ENCODE results near the gene SSX5. TPM values are rescaled to one million over a fixed set of nuclear protein-coding genes. Genes with fewer than 3 reads are reported as not detected.

The SSX5 gene, protein sequence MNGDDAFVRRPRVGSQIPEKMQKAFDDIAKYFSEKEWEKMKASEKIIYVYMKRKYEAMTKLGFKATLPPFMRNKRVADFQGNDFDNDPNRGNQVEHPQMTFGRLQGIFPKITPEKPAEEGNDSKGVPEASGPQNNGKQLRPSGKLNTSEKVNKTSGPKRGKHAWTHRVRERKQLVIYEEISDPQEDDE
- polyA plus RNA-seq (2012; ENCODE audit: insufficient read length, low read depth): not detected

DNA sequence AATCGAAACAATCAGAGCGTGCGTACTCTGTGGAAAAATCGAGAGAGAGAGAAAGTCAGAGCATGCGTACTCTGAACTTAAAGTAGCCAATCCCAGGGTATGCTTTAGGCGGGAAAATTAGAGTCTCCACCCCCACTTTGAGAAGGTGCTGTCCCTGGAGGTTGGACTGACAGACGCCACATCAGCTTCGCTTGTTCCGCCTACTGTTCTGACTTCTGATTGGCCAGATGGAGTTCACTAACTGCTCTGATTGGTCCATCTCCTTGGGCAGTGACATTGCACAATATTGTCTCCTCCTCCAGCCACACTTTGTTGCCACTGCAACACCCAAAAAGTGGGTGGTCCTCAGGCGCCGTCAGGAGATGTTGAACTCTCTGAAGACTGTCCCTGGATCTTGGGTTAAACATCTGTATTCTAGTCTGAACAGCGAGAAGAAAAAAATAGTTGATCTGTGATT, at the start of gene SSX5:
Gene SSX5 (minus strand): TSS at position 51 of the 457 bp plus-strand sequence. CDS start 1,437 bp downstream, outside the sequence.
- no peak for TF ChIP-seq POLR2AphosphoS5 (IDR thresholded peaks at IDR 0.05; ENCODE audit: low read depth, low read length)
- TF ChIP-seq, protein P1, sequence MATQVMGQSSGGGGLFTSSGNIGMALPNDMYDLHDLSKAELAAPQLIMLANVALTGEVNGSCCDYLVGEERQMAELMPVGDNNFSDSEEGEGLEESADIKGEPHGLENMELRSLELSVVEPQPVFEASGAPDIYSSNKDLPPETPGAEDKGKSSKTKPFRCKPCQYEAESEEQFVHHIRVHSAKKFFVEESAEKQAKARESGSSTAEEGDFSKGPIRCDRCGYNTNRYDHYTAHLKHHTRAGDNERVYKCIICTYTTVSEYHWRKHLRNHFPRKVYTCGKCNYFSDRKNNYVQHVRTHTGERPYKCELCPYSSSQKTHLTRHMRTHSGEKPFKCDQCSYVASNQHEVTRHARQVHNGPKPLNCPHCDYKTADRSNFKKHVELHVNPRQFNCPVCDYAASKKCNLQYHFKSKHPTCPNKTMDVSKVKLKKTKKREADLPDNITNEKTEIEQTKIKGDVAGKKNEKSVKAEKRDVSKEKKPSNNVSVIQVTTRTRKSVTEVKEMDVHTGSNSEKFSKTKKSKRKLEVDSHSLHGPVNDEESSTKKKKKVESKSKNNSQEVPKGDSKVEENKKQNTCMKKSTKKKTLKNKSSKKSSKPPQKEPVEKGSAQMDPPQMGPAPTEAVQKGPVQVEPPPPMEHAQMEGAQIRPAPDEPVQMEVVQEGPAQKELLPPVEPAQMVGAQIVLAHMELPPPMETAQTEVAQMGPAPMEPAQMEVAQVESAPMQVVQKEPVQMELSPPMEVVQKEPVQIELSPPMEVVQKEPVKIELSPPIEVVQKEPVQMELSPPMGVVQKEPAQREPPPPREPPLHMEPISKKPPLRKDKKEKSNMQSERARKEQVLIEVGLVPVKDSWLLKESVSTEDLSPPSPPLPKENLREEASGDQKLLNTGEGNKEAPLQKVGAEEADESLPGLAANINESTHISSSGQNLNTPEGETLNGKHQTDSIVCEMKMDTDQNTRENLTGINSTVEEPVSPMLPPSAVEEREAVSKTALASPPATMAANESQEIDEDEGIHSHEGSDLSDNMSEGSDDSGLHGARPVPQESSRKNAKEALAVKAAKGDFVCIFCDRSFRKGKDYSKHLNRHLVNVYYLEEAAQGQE (IDR thresholded peaks at IDR 0.05; ENCODE audit: insufficient read depth in 1 of 2, low read depth in 2 of 2, low read length in 2 of 2): no peak
- TF ChIP-seq SIN3A (IDR thresholded peaks at IDR 0.05; ENCODE audit: borderline replicate concordance, insufficient read depth, low read length): no peak
- TF ChIP-seq FOXP2 (optimal IDR thresholded peaks at IDR 0.05; ENCODE audit: borderline replicate concordance, extremely low read depth, extremely low read length, insufficient read depth): no peak
- no peak for TF ChIP-seq TAF1 (IDR thresholded peaks at IDR 0.05; ENCODE audit: borderline replicate concordance, insufficient read depth, low read length)

DNA sequence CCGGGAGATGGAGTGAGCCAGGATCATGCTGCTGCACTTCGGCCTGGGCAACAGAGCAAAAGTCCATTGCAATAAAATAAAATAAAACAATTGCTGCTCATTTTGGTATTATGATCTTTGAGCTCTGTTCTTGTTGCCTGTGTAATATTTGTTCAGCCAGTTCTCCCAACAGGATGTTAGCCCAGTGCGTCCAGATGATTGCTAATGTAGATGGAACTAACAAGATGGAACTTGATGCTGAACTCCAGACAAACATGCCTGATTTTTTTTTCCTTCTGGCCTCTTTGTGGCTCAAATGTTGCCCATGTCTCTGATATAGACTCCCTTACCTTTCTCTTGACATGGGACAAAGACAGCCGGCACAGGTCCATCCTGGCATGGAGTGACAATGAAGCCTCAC, 15.8 kb downstream of the SSX5 start:
- TF ChIP-seq TAF1 (IDR thresholded peaks at IDR 0.05; ENCODE audit: borderline replicate concordance, insufficient read depth, low read length): no peak
- no peak for TF ChIP-seq POLR2AphosphoS5 (IDR thresholded peaks at IDR 0.05; ENCODE audit: low read depth, low read length)
- TF ChIP-seq SIN3A (IDR thresholded peaks at IDR 0.05; ENCODE audit: borderline replicate concordance, insufficient read depth, low read length): no peak
- TF ChIP-seq, protein P1 (IDR thresholded peaks at IDR 0.05; ENCODE audit: insufficient read depth in 1 of 2, low read depth in 2 of 2, low read length in 2 of 2): no peak
- no peak for TF ChIP-seq FOXP2 (optimal IDR thresholded peaks at IDR 0.05; ENCODE audit: borderline replicate concordance, extremely low read depth, extremely low read length, insufficient read depth)

DNA sequence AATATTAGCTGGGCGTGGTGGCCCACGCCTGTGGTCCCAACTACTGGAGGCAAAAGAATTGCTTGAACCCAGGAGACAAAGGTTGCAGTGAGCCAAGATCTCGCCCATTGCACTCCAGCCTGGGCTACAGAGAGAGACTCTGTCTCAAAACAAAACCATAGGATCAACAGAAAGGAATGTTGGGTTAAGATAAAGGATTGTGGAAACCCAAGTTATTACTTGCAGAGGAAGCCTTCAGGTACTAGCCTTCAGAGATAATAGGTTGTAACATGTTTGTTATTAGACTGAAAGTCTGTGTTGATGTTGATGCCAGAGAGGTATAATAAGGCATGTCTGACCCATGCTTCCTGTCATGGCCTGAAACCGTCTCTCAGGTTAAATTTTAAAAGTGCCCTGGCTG, 16.9 kb downstream of the SSX5 start:
- TF ChIP-seq POLR2AphosphoS5 (IDR thresholded peaks at IDR 0.05; ENCODE audit: low read depth, low read length) (no peak), SIN3A (IDR thresholded peaks at IDR 0.05; ENCODE audit: borderline replicate concordance, insufficient read depth, low read length) (no peak), FOXP2 (optimal IDR thresholded peaks at IDR 0.05; ENCODE audit: borderline replicate concordance, extremely low read depth, extremely low read length, insufficient read depth) (no peak), TAF1 (IDR thresholded peaks at IDR 0.05; ENCODE audit: borderline replicate concordance, insufficient read depth, low read length) (no peak)
- TF ChIP-seq, protein P1 (IDR thresholded peaks at IDR 0.05; ENCODE audit: insufficient read depth in 1 of 2, low read depth in 2 of 2, low read length in 2 of 2): no peak

DNA sequence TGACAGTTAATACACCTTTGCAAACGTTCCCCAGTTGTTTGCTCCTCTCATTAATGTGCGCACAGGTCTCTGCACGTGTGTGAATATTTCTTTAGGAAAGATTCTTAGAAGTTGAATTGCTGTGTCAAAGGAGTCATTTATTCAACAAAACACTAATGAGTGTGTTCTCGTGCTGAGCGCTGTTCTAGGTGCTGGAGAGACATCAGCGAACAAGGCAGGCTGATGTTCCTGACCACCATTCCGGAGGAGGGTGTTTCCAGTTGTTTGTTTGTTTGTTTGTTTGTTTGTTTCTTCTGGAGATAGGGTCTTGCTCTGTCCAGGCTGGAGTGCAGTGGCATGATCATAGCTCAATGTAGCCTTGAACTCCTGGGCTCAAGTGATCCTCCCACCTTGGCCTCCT, 30.3 kb downstream of the SSX5 start:
- TF ChIP-seq, protein P1 (IDR thresholded peaks at IDR 0.05; ENCODE audit: insufficient read depth in 1 of 2, low read depth in 2 of 2, low read length in 2 of 2): peak in 1 of 2 experiments; percentile 61; a peak in 1 of 4 replicates

DNA sequence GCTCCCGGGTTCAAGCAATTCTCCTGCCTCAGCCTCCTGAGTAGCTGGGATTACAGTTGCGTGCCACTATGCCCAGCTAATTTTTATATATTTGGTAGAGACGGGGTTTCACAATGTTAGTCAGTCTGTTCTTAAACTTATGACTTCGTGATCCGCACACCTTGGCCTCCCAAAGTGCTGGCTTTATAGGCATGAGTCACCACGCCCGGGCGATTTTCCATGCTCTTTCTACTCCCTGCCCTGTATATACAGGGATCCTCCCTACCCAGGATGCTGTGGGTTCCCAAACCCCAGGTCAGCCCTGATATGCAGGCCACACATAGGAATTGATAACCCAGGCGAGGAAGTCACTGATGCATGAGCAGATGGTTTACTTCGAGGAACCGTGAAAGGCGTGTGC, 31.4 kb downstream of the SSX5 start:
- TF ChIP-seq TAF1 (IDR thresholded peaks at IDR 0.05; ENCODE audit: borderline replicate concordance, insufficient read depth, low read length) (no peak), FOXP2 (optimal IDR thresholded peaks at IDR 0.05; ENCODE audit: borderline replicate concordance, extremely low read depth, extremely low read length, insufficient read depth) (no peak)
